ENCODE data around the gene ALKBH5. TPM values are rescaled to one million over a fixed set of nuclear protein-coding genes. Genes with fewer than 3 reads are reported as not detected.

ALKBH5 gene
- total RNA-seq, 2 experiments from 2014 or later, result 99.3 to 125 TPM

DNA sequence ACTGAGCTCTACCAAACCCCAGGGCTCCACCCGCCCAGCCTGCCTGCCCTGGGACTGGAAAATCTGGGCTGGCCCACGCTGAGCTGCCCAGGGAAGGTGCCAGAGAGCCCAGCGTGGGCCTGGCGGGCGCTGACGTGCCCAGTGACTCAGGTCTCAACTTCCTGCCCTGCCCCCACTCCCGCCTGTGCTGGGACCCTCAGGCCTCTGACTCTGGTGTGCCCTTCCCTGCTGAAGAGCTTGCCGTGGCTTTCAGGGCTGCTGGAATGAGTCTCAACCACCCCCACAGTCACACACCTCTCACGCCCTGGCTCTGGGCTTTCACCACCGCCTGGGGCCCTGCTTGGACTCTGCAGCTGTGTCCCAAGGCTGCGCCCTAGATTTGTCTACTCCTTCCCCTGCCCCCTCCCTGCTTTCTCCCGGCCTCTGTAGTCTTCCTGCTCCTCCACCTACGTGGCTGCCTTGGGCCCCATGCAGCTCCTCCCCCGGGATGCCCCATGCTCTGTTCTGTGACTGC is 52.2 kb downstream of the ALKBH5 start:
- H3K27ac ChIP-seq (ENCODE audit: low read depth, low read length, poor library complexity, severe bottlenecking), result no peak overlapping the region
- H3K4me3 ChIP-seq (ENCODE audit: low read depth, low read length, poor library complexity, severe bottlenecking), result no peak overlapping the region
- no peaks in the 10 kb centered on the region for H3K4me1 ChIP-seq (ENCODE audit: insufficient read depth, low read length, poor library complexity, severe bottlenecking)
- H3K36me3 ChIP-seq (ENCODE audit: insufficient read depth, low read length), result no peaks in the 10 kb centered on the region; the same call in 1 of the 2 replicates
- no peak for TF ChIP-seq EZH2phosphoT487 (IDR thresholded peaks at IDR 0.05; ENCODE audit: borderline replicate concordance, low read depth, low read length)
- TF ChIP-seq, protein P1, sequence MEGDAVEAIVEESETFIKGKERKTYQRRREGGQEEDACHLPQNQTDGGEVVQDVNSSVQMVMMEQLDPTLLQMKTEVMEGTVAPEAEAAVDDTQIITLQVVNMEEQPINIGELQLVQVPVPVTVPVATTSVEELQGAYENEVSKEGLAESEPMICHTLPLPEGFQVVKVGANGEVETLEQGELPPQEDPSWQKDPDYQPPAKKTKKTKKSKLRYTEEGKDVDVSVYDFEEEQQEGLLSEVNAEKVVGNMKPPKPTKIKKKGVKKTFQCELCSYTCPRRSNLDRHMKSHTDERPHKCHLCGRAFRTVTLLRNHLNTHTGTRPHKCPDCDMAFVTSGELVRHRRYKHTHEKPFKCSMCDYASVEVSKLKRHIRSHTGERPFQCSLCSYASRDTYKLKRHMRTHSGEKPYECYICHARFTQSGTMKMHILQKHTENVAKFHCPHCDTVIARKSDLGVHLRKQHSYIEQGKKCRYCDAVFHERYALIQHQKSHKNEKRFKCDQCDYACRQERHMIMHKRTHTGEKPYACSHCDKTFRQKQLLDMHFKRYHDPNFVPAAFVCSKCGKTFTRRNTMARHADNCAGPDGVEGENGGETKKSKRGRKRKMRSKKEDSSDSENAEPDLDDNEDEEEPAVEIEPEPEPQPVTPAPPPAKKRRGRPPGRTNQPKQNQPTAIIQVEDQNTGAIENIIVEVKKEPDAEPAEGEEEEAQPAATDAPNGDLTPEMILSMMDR (conservative IDR thresholded peaks at IDR 0.05; ENCODE audit: low read length), result no peak
- no peaks in the 10 kb centered on the region for H4K20me1 ChIP-seq (ENCODE audit: insufficient read depth, low read length)
- BruUV-seq (replicated peaks), result no TSS peak
- intact Hi-C loops (cut with micrococcal nuclease; ENCODE audit: unreplicated experiment), result no loop called here
- ChIA-PET CTCF (ENCODE audit: unreplicated experiment) (no interaction called here), POLR2A (no interaction called here)
- DNase-seq (ENCODE audit: low spot score), result no peak
- no peak overlapping the region for H3K4me2 ChIP-seq (ENCODE audit: low read length)
- no peaks in the 10 kb centered on the region for H3K9me3 ChIP-seq (ENCODE audit: low read length)
- H3K79me2 ChIP-seq (ENCODE audit: insufficient read depth, low read depth, low read length), result no peaks in the 10 kb centered on the region
- H2AFZ ChIP-seq (ENCODE audit: low read length), result no peak overlapping the region
- no peaks in the 10 kb centered on the region for H3K9me2 ChIP-seq (ENCODE audit: insufficient read depth, low read length)

DNA sequence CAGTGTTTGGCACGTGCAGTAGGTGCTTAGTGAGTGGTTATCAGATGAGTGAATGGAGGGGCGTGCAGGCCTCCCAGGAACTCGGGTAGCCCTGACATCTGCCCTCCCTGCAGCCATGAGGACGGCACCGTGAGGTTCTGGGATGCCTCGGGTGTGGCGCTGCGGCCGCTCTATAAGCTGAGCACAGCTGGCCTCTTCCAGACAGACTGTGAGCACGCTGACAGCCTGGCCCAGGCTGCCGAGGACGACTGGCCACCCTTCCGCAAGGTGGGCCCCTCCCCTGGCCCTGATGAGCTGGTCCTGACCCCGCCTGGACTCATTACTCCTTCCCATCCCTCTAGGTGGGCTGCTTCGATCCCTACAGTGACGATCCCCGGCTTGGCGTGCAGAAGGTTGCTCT is 52.9 kb downstream of the ALKBH5 start:
- Histone ChIP-seq H4K20me1 (ENCODE audit: insufficient read depth, low read length) (no peaks in the 10 kb centered on the region), H3K79me2 (ENCODE audit: insufficient read depth, low read depth, low read length) (no peaks in the 10 kb centered on the region), H3K9me3 (ENCODE audit: low read length) (no peaks in the 10 kb centered on the region), H2AFZ (ENCODE audit: low read length) (no peak overlapping the region), H3K4me1 (ENCODE audit: insufficient read depth, low read length, poor library complexity, severe bottlenecking) (no peaks in the 10 kb centered on the region), H3K36me3 (ENCODE audit: insufficient read depth, low read length) (no peaks in the 10 kb centered on the region; the same call in 1 of the 2 replicates), H3K4me2 (ENCODE audit: low read length) (no peak overlapping the region), H3K4me3 (ENCODE audit: low read depth, low read length, poor library complexity, severe bottlenecking) (no peak overlapping the region), H3K27ac (ENCODE audit: low read depth, low read length, poor library complexity, severe bottlenecking) (no peak overlapping the region), H3K9me2 (ENCODE audit: insufficient read depth, low read length) (no peaks in the 10 kb centered on the region)
- BruUV-seq (replicated peaks), result no TSS peak
- POLR2A ChIA-PET, result no interaction called here
- CTCF ChIA-PET (ENCODE audit: unreplicated experiment), result no interaction called here
- TF ChIP-seq, protein P1 (conservative IDR thresholded peaks at IDR 0.05; ENCODE audit: low read length), result no peak
- TF ChIP-seq EZH2phosphoT487 (IDR thresholded peaks at IDR 0.05; ENCODE audit: borderline replicate concordance, low read depth, low read length), result no peak
- no peak for DNase-seq (ENCODE audit: low spot score)
- intact Hi-C loops (cut with micrococcal nuclease; ENCODE audit: unreplicated experiment), result no loop called here

DNA sequence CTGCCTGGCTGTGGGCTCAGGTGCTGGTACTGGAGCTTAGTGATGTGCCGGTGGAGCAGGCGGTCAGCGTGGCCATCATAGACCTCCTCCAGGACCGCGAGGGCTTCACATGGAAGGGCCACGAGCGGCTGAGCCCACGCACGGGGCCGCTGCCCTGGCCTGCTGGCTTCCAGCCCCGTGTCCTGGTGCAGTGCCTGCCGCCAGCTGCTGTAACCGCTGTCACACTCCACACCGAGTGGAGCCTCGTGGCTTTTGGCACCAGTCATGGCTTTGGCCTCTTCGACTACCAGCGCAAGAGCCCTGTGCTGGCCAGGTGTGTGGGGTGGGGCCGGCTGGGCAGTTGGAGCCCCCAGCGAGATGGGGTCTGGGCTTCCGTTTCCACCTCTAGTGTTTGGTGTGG is 53.8 kb downstream of the ALKBH5 start:
- no TSS peak for BruUV-seq (replicated peaks)
- Histone ChIP-seq H3K36me3 (ENCODE audit: insufficient read depth, low read length) (no peaks in the 10 kb centered on the region; the same call in 1 of the 2 replicates), H3K9me2 (ENCODE audit: insufficient read depth, low read length) (no peaks in the 10 kb centered on the region), H3K4me3 (ENCODE audit: low read depth, low read length, poor library complexity, severe bottlenecking) (no peak overlapping the region), H3K27ac (ENCODE audit: low read depth, low read length, poor library complexity, severe bottlenecking) (no peak overlapping the region), H3K4me1 (ENCODE audit: insufficient read depth, low read length, poor library complexity, severe bottlenecking) (no peaks in the 10 kb centered on the region), H3K79me2 (ENCODE audit: insufficient read depth, low read depth, low read length) (no peaks in the 10 kb centered on the region), H4K20me1 (ENCODE audit: insufficient read depth, low read length) (no peaks in the 10 kb centered on the region), H2AFZ (ENCODE audit: low read length) (no peak overlapping the region), H3K4me2 (ENCODE audit: low read length) (no peak overlapping the region), H3K9me3 (ENCODE audit: low read length) (no peaks in the 10 kb centered on the region)
- intact Hi-C loops (cut with micrococcal nuclease; ENCODE audit: unreplicated experiment), result no loop called here
- TF ChIP-seq, protein P1 (conservative IDR thresholded peaks at IDR 0.05; ENCODE audit: low read length), result no peak
- TF ChIP-seq EZH2phosphoT487 (IDR thresholded peaks at IDR 0.05; ENCODE audit: borderline replicate concordance, low read depth, low read length), result no peak
- CTCF ChIA-PET (ENCODE audit: unreplicated experiment), result interaction anchor here (0.6 kb wide), 1 partner anchor 18 kb away, joined by 3 read pairs; no protein-coding TSS in a partner anchor
- POLR2A ChIA-PET, result no interaction called here
- DNase-seq (ENCODE audit: low spot score), result no peak

Data from OCI-LY7 (cell line).